GM12874 (cell line): ENCODE measurements around the gene FAM78B.

Experiments
- CTCF ChIP-seq: IDR thresholded peaks from 2 replicates; pipeline ENCODE4 v1.5.1; 2011; ENCODE audit warnings: low read depth, mild to moderate bottlenecking, control low read depth, low read length, moderate library complexity; ENCODE audit not compliant: insufficient read depth

FAM78B gene

GRCh38 chr1:166151804-166152203, 15.0 kb downstream of the FAM78B start:
- no peak for TF ChIP-seq CTCF

GRCh38 chr1:166145499-166145898, 21.3 kb downstream of the FAM78B start:
- no peak for TF ChIP-seq CTCF

- TF ChIP-seq CTCF: no peak
These were observed 24.8 kb downstream of the FAM78B start for GRCh38 chr1:166141969-166142368.

- TF ChIP-seq CTCF: no peak
These were observed 26.6 kb downstream of the FAM78B start for GRCh38 chr1:166140251-166140650.

GRCh38 chr1:166139735-166140134, 27.1 kb downstream of the FAM78B start:
- no peak for TF ChIP-seq CTCF

GRCh38 chr1:166136699-166137401, 30.0 kb downstream of the FAM78B start:
- no peak for TF ChIP-seq CTCF

- no peak for TF ChIP-seq CTCF
These were observed 30.6 kb downstream of the FAM78B start for GRCh38 chr1:166136222-166136621.
